PC-9 (cell line): ENCODE measurements around the gene GABRB3. TPM values are rescaled to one million over a fixed set of nuclear protein-coding genes. Genes with fewer than 3 reads are reported as not detected.

Source experiments
- BruUV-seq: library from RNA; stranded (reverse); fragments of 400-500 nt; replicated peaks from 2 replicates; lab custom pipeline; 2021; lab: Mats Ljungman, UMichigan
- CTCF ChIA-PET: fragments of 300-600 bp; sonication (Branson Sonifier 250); formaldehyde crosslinking; loops from one replicate; lab custom pipeline; 2022; ENCODE audit warnings: antibody characterized with exemption; lab: Charles Lee
- POLR2A ChIA-PET: fragments of 300-600 bp; sonication (Branson Sonifier 250); formaldehyde crosslinking; loops from one replicate; lab custom pipeline; 2022; ENCODE audit warnings: antibody characterized with exemption; ENCODE audit not compliant: unreplicated experiment; lab: Charles Lee
- DNase-seq, 2 experiments: peaks; one replicate each; pipeline versions ENCODE4 v3.0.0 to v3.0.0-alpha.2; 2015 to 2022; ENCODE audit warnings: mixed read lengths in 1 of 2
- H2AFZ ChIP-seq: fragments of 200-600 bp; sonication (generic); 2 replicates; pipeline ENCODE4 v1.8.1; 2017; ENCODE audit warnings: antibody characterized with exemption
- H3F3A ChIP-seq: fragments of 200-600 bp; sonication (generic); 2 replicates; pipeline ENCODE4 v1.8.1; 2017; ENCODE audit warnings: antibody characterized with exemption, mild to moderate bottlenecking, low read depth; ENCODE audit not compliant: insufficient read depth
- H3K27ac ChIP-seq: fragments of 200-600 bp; sonication (generic); 2 replicates; pipeline ENCODE4 v1.6.1; 2016; ENCODE audit warnings: mixed run types
- H3K27me3 ChIP-seq: fragments of 200-600 bp; sonication (generic); 2 replicates; pipeline ENCODE4 v1.6.1; 2016; ENCODE audit warnings: low read depth, mixed run types; ENCODE audit not compliant: insufficient read depth
- H3K36me3 ChIP-seq: fragments of 200-600 bp; sonication (generic); 2 replicates; pipeline ENCODE4 v1.6.1; 2016; ENCODE audit warnings: low read depth, mixed run types
- H3K4me1 ChIP-seq: fragments of 200-600 bp; sonication (generic); replicated peaks from 2 replicates; pipeline ENCODE4 v1.6.1; 2016; ENCODE audit warnings: mixed run types; ENCODE audit not compliant: insufficient read depth
- H3K4me2 ChIP-seq: fragments of 200-600 bp; sonication (generic); 2 replicates; pipeline ENCODE4 v1.6.1; 2017; ENCODE audit warnings: mixed run types
- H3K4me3 ChIP-seq: fragments of 200-600 bp; sonication (generic); 2 replicates; pipeline ENCODE4 v1.6.1; 2016; ENCODE audit warnings: mixed run types
- H3K79me2 ChIP-seq: fragments of 200-600 bp; sonication (generic); 2 replicates; pipeline ENCODE4 v1.6.1; 2017; ENCODE audit warnings: low read depth, mixed run types
- H3K9me2 ChIP-seq: fragments of 200-600 bp; sonication (generic); 2 replicates; pipeline ENCODE4 v1.8.1; 2017; ENCODE audit warnings: mild to moderate bottlenecking; ENCODE audit not compliant: insufficient read depth
- H3K9me3 ChIP-seq: fragments of 200-600 bp; sonication (generic); 2 replicates; pipeline ENCODE4 v1.8.1; 2016; ENCODE audit warnings: low read depth; ENCODE audit not compliant: insufficient read depth
- H4K20me1 ChIP-seq: fragments of 200-600 bp; sonication (generic); 2 replicates; pipeline ENCODE4 v1.8.1; 2017; ENCODE audit not compliant: insufficient read depth
- CTCF ChIP-seq: fragments of 200-600 bp; sonication (generic); conservative IDR thresholded peaks from 2 replicates; pipeline ENCODE4 v1.6.1; 2017; ENCODE audit warnings: mixed run types, antibody characterized with exemption, mild to moderate bottlenecking, moderate library complexity
- EZH2 ChIP-seq: fragments of 200-600 bp; sonication (generic); IDR thresholded peaks from 2 replicates; pipeline ENCODE4 v1.8.0; 2017; ENCODE audit warnings: antibody characterized with exemption, low read depth
- intact Hi-C: fragments of 100-400 bp; cut with micrococcal nuclease; formaldehyde crosslinking; loops from one replicate; pipeline ENCODE4 v1.10.0; 2022; ENCODE audit not compliant: unreplicated experiment
- total RNA-seq: library from RNA; stranded (reverse); gene quantifications from 2 replicates; pipeline ENCODE4 v1.2.3, GENCODE V29; 2021

The GABRB3 gene
- total RNA-seq, 1 experiment from 2014 or later = 6.3 TPM

- Histone ChIP-seq H3K4me1 (no peaks in the 10 kb centered on the region), H3K9me3 (no peaks in the 10 kb centered on the region), H4K20me1 (no peaks in the 10 kb centered on the region), H3K9me2 (no peaks in the 10 kb centered on the region), H3K27ac (no peak overlapping the region), H3K36me3 (no peaks in the 10 kb centered on the region), H3K79me2 (no peaks in the 10 kb centered on the region), H3K4me2 (no peak overlapping the region), H3F3A (no peaks in the 10 kb centered on the region), H2AFZ (no peak overlapping the region), H3K27me3 (no peaks in the 10 kb centered on the region), H3K4me3 (no peak overlapping the region)
- intact Hi-C loops = no loop called here
- DNase-seq = no peak
- POLR2A ChIA-PET = no interaction called here
- no peak for TF ChIP-seq EZH2
- no peak for TF ChIP-seq CTCF
- CTCF ChIA-PET = no interaction called here
- BruUV-seq = no TSS peak
Observed at GRCh38 chr15:26731965-26732364, 40.9 kb downstream of the GABRB3 start.

DNA sequence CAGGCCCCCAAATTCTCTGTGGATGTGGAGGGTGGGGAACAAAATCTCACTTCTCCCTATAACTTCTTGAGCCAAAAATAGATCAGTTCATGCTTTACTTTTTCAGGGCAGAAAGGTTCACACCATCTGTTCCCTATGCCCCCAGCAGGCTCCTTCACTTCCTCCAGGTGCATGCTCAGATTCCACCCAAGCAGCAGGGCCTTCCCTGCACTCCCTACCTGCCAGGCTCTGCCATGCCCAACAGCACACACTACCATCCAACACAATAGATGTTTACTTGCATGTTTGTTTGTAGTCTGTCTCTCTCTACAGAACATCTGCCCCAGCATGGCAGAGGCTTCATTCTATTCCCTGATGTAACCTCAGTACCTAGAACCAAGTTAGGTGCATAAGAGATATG, 43.3 kb downstream of the GABRB3 start:
- BruUV-seq = no TSS peak
- CTCF ChIA-PET = no interaction called here

GRCh38 chr15:26729030-26729429, 43.8 kb downstream of the GABRB3 start:
- DNase-seq = no peak
- ChIA-PET POLR2A (no interaction called here), CTCF (no interaction called here)
- Histone ChIP-seq H3K4me2 (no peak overlapping the region), H3F3A (no peaks in the 10 kb centered on the region), H3K36me3 (no peaks in the 10 kb centered on the region), H3K9me2 (no peaks in the 10 kb centered on the region), H3K4me1 (no peaks in the 10 kb centered on the region), H3K4me3 (no peak overlapping the region), H2AFZ (no peak overlapping the region), H3K27me3 (no peaks in the 10 kb centered on the region), H4K20me1 (no peaks in the 10 kb centered on the region), H3K27ac (no peak overlapping the region), H3K79me2 (no peaks in the 10 kb centered on the region), H3K9me3 (no peaks in the 10 kb centered on the region)
- intact Hi-C loops = no loop called here
- no TSS peak for BruUV-seq
- no peak for TF ChIP-seq CTCF
- TF ChIP-seq EZH2 = no peak

More for the DNA sequence above, 43.3 kb downstream of the GABRB3 start:
- intact Hi-C loops = no loop called here
- no peak overlapping the region for H3K4me2 ChIP-seq
- no peaks in the 10 kb centered on the region for H3K9me2 ChIP-seq
- POLR2A ChIA-PET = no interaction called here
- no peak overlapping the region for H3K4me3 ChIP-seq
- H3K27me3 ChIP-seq = no peaks in the 10 kb centered on the region
- no peaks in the 10 kb centered on the region for H3K9me3 ChIP-seq
- no peaks in the 10 kb centered on the region for H3K4me1 ChIP-seq
- no peaks in the 10 kb centered on the region for H3K36me3 ChIP-seq
- H4K20me1 ChIP-seq = no peaks in the 10 kb centered on the region
- H3F3A ChIP-seq = no peaks in the 10 kb centered on the region
- DNase-seq = no peak
- H2AFZ ChIP-seq = no peak overlapping the region
- no peak overlapping the region for H3K27ac ChIP-seq
- TF ChIP-seq EZH2 (no peak), CTCF (no peak)
- no peaks in the 10 kb centered on the region for H3K79me2 ChIP-seq
